ENCODE measurements around the gene MFSD11. TPM values are rescaled to one million over a fixed set of nuclear protein-coding genes. Genes with fewer than 3 reads are reported as not detected.
A peak's percentile ranks its signal among the peaks of the same experiment; 100 is the strongest.

The MFSD11 gene
- total RNA-seq, 2 experiments from 2014 or later = 24.5 to 28.2 TPM

DNA sequence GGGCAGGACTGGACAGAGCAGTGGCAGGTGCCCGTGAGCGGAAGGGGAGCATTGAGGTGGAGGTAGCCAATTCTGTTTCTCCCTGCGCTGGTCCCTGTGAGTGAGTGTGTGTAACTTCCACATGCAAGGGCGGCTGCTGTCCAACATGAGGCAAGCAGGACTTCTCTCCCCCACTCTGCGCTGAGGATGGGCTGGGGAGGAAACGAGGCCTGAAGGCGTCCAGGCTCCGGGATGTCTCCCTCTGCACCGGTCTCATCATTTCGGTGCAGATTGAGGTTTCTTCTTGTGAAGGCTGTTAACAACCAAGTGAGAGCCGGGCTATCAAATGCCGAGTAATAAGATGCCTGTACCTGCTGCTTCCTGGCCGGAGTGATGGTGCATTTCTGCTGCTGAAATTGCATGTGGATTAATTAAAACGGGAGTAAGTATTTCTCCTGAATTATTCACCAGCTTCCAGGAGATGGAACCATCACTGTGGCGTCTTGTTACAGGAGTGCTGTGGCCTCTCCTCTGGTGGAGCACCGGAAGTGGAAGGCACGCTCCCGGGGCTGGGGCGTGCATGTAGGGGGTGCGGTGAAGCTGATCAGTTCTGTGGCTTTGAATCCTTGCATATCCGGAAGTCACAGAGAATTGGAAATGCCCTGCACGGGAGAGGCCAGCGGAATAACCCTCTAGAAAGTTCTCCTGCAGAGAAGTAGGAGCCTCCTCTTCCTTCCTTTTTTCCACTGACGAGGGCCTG, 88.6 kb downstream of the MFSD11 start:
- H3K27ac Mint-ChIP-seq = no peak overlapping the region
- CTCF ChIA-PET = no interaction called here
- peaks cover 4% of the 10 kb centered on the region for H3K27me3 Mint-ChIP-seq
- peaks cover 9% of the 10 kb centered on the region for H3K4me1 Mint-ChIP-seq
- peak; percentile 18 for DNase-seq
- no peaks in the 10 kb centered on the region for H3K9me3 Mint-ChIP-seq
- POLR2A ChIA-PET = no interaction called here
- no peak overlapping the region for H3K4me3 Mint-ChIP-seq
- no peaks in the 10 kb centered on the region for H3K36me3 Mint-ChIP-seq (ENCODE audit: low read depth)

DNA sequence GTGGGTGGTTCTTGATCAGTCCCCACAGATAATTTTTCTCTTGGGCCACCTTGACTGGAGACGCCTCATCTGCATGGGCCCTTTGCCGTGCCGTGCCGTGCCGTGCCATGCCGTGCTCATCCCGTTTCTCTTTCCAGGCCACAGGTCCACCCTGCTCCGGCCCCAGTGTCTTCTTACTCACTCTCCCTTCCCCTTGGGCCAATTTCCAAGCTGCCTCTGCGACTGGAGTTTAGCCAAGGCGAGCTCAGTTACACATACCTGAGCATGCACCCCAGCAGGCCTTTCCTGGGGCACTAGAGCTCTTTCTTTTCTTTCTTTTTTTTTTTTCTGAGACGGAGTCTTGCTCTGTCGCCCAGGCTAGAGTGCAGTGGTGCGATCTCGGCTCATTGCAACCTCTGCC, 89.8 kb downstream of the MFSD11 start:
- ChIA-PET CTCF (interaction anchor here (0.9 kb wide), 1 partner anchor 229 kb away, joined by 3 read pairs; no protein-coding TSS in a partner anchor), POLR2A (no interaction called here)
- H3K36me3 Mint-ChIP-seq (ENCODE audit: low read depth) = no peaks in the 10 kb centered on the region
- peaks cover 9% of the 10 kb centered on the region for H3K4me1 Mint-ChIP-seq
- H3K27ac Mint-ChIP-seq = no peak overlapping the region
- no peak overlapping the region for H3K4me3 Mint-ChIP-seq
- DNase-seq = no peak
- H3K9me3 Mint-ChIP-seq = no peaks in the 10 kb centered on the region
- peaks cover 4% of the 10 kb centered on the region for H3K27me3 Mint-ChIP-seq

Other genes starting within 250 kb of the MFSD11 start
- 10 to 100 TPM; 33.2 to 33.8 TPM for gene RHBDF2, start 236.7 kb upstream of the MFSD11 start, total RNA-seq
- not detected for gene CYGB, start 200.4 kb upstream of the MFSD11 start, total RNA-seq
- not detected for gene PRCD, start 198.1 kb upstream of the MFSD11 start, total RNA-seq
- gene ST6GALNAC2, start 152.3 kb upstream of the MFSD11 start, total RNA-seq = under 1 TPM; 0.25 to 0.65 TPM
- gene ST6GALNAC1, start 94.4 kb upstream of the MFSD11 start, total RNA-seq = 1 to 10 TPM; 3.1 to 4.0 TPM
- 1 to 10 TPM; 7.5 to 8.5 TPM for gene MXRA7, start 27.2 kb upstream of the MFSD11 start, total RNA-seq
- gene JMJD6, start 11.5 kb upstream of the MFSD11 start, total RNA-seq = 10 to 100 TPM; 66.8 to 68.0 TPM
- gene METTL23, start 11.3 kb upstream of the MFSD11 start, total RNA-seq = 10 to 100 TPM; 43.0 to 48.0 TPM
- 100 to 1,000 TPM; 316 to 325 TPM for gene SRSF2, start 788 bp upstream of the MFSD11 start, total RNA-seq
- under 1 TPM; 0.08 to 0.13 TPM for gene MGAT5B, start 130.3 kb downstream of the MFSD11 start, total RNA-seq